Mammary epithelial cell (primary cell): ENCODE data around the gene SLC38A2.

Experiments used
- EZH2 ChIP-seq: IDR thresholded peaks from 2 replicates; pipeline ENCODE4 v1.6.1; 2012; ENCODE audit warnings: low read length, inconsistent platforms, borderline replicate concordance
- TF ChIP-seq, protein P1 (sequence below), 2 donors: IDR thresholded peaks in 1 of 2; conservative IDR thresholded peaks in 1 of 2; 2 replicates each; pipeline ENCODE4 v1.5.1; 2011 to 2012; ENCODE audit warnings: inconsistent platforms in 2 of 2, low read length in 2 of 2, mild to moderate bottlenecking in 2 of 2, control low read depth in 1 of 2, low read depth in 1 of 2; ENCODE audit not compliant: insufficient read depth in 1 of 2; ENCODE audit errors: extremely low read depth in 1 of 2

DNA sequence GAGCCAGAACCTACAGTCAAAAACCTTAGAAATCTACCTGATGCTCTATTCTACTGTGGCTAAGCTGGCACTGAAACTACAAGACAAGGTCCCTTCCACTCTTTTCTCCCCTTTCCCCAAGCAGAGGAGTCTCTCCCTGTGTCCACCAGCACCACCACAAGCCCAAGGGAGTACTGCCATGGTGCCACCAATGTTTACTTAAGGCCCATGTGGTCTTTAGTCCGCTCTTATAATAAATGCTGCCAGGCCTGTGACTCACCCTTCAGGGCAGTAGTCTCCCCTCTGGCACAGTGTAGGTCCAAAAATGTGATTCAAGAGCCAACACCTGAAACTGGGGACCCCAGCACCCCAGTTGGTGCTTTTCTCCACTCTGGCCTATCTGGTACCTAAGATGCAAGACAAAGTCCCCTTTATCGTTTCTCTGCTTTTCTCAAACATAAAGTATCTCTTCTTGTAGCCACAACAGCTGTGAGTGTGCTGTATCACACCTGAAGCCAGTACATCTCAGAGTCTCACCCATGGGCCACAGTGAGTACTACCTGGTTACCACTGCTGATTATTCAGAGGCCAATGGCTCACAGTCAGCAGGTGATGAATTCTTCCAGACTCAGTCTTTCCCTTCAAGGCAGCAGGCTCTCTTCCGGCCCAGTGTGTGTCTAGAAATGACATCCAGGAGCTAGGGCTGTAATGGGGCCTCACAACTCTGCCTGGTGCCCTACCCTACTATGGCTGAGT, 29.3 kb downstream of the SLC38A2 start:
- TF ChIP-seq, protein P1, sequence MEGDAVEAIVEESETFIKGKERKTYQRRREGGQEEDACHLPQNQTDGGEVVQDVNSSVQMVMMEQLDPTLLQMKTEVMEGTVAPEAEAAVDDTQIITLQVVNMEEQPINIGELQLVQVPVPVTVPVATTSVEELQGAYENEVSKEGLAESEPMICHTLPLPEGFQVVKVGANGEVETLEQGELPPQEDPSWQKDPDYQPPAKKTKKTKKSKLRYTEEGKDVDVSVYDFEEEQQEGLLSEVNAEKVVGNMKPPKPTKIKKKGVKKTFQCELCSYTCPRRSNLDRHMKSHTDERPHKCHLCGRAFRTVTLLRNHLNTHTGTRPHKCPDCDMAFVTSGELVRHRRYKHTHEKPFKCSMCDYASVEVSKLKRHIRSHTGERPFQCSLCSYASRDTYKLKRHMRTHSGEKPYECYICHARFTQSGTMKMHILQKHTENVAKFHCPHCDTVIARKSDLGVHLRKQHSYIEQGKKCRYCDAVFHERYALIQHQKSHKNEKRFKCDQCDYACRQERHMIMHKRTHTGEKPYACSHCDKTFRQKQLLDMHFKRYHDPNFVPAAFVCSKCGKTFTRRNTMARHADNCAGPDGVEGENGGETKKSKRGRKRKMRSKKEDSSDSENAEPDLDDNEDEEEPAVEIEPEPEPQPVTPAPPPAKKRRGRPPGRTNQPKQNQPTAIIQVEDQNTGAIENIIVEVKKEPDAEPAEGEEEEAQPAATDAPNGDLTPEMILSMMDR (conservative IDR thresholded peaks at IDR 0.05 in 1 of 2, IDR thresholded peaks at IDR 0.05 in 1 of 2; ENCODE audit: extremely low read depth in 1 of 2, insufficient read depth in 1 of 2, low read depth in 1 of 2, low read length in 2 of 2): no peak
- TF ChIP-seq EZH2: no peak
